Mononuclear cell (primary cell): ENCODE measurements around the gene IZUMO4. TPM values are rescaled to one million over a fixed set of nuclear protein-coding genes. Genes with fewer than 3 reads are reported as not detected.

Experiments
- H3K27me3 ChIP-seq: 2 replicates; pipeline ENCODE4 v1.6.0; 2011; ENCODE audit warnings: low read length, control low read depth; ENCODE audit not compliant: insufficient read depth
- H3K4me1 ChIP-seq: 2 replicates; pipeline ENCODE4 v1.5.1; 2011; ENCODE audit warnings: mild to moderate bottlenecking, low read length, control low read depth; ENCODE audit not compliant: insufficient read depth
- H3K4me3 ChIP-seq: 2 replicates; pipeline ENCODE4 v1.5.1; 2011; ENCODE audit warnings: mild to moderate bottlenecking, low read length, moderate library complexity
- H3K9me3 ChIP-seq: 2 replicates; pipeline ENCODE4 v1.5.1; 2011; ENCODE audit warnings: low read depth, mild to moderate bottlenecking, control low read depth, low read length
- total RNA-seq: library from RNA; depleted of rRNA; stranded (reverse); fragments of >200 nt; gene quantifications from one replicate; pipeline ENCODE4 v1.2.3, GENCODE V29; 2012

The IZUMO4 gene
- total RNA-seq, 1 donor, result 2.9 TPM

DNA sequence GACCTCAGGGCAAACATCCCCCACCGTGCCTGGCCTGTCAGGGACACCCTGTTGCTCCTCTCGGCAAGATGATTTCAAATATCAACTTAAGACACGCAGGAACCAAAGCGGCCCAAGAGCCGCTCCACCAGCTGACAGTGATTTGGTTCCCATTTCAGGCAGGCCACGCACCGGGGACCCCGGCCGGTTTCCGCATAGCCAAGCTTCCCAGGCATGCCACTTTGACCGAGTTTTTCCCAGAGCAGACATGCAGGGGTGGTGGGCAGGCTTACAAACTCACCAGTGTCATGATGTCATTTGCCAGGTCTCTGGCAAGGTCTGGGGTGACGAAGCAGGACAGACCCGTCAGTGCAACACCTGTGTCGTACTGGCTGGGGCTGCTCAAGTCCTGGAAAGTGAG, 35.5 kb downstream of the IZUMO4 start:
- H3K27me3 ChIP-seq, result no peaks in the 10 kb centered on the region
- H3K9me3 ChIP-seq, result no peaks in the 10 kb centered on the region
- no peak overlapping the region for H3K4me3 ChIP-seq
- no peaks in the 10 kb centered on the region for H3K4me1 ChIP-seq

DNA sequence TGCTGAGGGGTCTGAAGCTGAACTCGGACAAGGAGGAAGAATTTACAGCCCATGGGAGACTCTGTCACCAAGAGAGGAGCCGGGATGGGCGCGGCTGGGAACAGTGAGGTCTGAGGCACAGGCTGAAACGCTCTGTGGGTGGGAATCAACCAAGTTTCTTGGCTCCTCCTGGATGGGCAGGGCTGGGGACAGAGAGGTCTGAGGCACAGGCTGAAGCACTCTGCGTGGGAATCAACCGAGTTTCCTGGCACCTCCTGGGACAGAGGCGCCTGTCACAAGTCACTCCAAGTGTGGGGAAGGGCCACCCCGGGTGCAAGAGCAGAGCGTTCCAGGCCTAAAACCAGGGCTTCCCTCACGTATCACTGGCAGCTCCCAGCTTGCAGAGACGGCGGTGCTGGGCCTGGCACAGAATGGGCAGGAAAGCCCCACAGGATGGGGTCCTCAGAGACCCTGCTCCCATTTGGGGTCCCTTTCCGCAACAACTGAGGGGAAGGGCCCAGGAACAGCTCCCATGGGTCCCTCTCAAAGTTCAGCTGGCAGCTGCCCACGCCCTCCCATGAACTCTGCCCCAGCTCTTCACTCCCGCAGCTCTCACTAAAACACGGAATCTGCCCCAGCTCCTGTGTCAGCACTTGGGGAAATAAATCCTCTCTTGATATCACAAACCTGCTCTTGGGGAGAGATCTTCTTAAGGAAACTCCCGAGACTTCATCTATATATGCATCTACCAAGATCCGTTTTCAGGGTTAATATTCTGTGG, 36.2 kb downstream of the IZUMO4 start:
- Histone ChIP-seq H3K4me1 (no peaks in the 10 kb centered on the region), H3K27me3 (no peaks in the 10 kb centered on the region), H3K9me3 (no peaks in the 10 kb centered on the region)

DNA sequence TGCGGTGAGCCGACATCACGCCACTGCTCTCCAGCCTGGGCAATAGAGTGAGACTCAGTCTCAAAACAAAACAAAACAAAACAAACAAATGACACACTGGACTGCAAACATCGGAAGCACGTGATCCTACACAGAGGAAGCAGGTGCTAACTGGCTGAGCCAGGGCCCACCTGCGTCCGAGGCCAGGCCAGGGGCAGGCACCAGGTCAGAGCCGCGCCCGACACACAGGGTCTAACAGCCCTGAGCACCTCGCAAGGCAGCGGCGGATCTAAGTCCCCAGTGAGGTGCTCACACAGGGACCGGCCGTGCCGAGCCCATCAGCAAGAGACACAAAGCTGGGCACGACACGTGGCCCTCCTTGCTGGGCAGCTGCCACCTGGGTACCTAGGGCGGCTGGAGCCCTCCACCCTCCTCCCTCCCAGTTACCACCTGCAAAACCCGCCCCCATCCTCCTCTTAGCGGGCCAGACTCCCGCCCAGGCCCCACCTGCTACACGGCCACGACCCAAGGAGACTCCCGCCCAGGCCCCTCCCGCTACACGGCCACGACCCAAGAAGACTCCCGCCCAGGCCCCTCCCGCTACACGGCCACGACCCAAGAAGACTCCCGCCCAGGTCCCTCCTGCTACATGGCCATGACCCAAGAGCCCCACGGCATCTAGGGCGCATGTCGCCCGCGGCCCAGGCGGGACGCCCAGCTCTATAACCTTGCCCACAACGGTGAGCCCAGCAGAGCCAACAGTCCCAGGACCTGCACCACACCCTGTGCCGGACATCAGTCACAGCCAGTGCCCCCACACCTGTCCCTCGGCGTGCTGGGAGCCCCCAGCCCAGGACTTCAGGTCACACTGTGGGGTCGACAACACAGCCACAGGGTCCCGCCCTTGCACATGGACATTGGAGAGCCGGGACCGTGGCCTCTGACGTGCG, 39.0 kb downstream of the IZUMO4 start:
- Histone ChIP-seq H3K9me3 (no peaks in the 10 kb centered on the region), H3K4me3 (no peak overlapping the region)

More for the DNA sequence above, 36.2 kb downstream of the IZUMO4 start:
- no peak overlapping the region for H3K4me3 ChIP-seq

DNA sequence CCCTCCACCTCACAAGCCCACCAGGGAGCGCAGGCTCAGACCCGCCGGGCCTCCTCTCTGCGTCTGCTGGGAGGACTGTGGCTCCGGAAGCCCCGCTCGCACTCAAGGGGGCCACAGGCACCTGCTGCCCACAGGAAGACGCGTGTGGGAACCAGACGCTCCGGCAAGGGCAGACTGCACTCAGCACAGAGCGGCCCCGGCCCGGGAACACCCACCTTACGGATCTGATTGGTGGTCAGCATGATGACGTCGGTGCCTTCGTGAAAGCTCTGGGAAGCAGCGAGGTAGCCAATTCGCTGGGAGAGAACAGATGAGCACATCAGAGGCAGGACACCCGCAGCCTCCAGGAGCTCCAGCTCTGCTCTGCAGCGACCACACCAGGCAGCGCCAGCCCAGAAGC, 40.1 kb downstream of the IZUMO4 start:
- Histone ChIP-seq H3K27me3 (no peaks in the 10 kb centered on the region), H3K4me1 (no peaks in the 10 kb centered on the region), H3K4me3 (no peak overlapping the region), H3K9me3 (no peaks in the 10 kb centered on the region)

More for the DNA sequence above, 39.0 kb downstream of the IZUMO4 start:
- Histone ChIP-seq H3K4me1 (no peaks in the 10 kb centered on the region), H3K27me3 (no peaks in the 10 kb centered on the region)

GRCh38 chr19:2138061-2138728, 41.5 kb downstream of the IZUMO4 start:
- Histone ChIP-seq H3K4me1 (no peaks in the 10 kb centered on the region), H3K27me3 (no peaks in the 10 kb centered on the region), H3K9me3 (no peaks in the 10 kb centered on the region), H3K4me3 (no peak overlapping the region)

GRCh38 chr19:2139385-2140137, 42.8 kb downstream of the IZUMO4 start:
- H3K27me3 ChIP-seq, result no peaks in the 10 kb centered on the region
- H3K4me1 ChIP-seq, result no peaks in the 10 kb centered on the region
- H3K9me3 ChIP-seq, result no peaks in the 10 kb centered on the region
- H3K4me3 ChIP-seq, result no peak overlapping the region

DNA sequence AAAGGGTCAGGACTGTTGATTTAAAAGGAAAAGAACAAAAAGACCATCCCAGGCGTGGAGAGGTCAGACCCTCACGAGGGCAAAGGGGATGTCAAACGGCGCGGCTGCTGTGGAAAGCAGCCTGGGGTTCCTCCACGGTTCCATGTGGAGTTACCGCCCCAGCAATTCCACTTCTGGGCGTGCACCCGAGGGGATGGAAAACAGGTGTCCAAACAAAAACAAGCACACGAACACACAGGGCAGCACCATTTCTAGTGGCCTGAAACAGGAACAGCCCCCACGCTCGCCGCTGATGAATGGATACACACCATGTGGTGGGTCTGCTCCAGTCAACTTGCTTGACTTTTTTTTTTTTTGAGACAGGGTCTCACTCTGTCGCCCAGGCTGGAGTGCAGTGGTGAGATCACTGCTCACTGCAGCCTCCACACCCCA, 43.4 kb downstream of the IZUMO4 start:
- Histone ChIP-seq H3K27me3 (no peaks in the 10 kb centered on the region), H3K4me3 (no peak overlapping the region), H3K9me3 (no peaks in the 10 kb centered on the region), H3K4me1 (no peaks in the 10 kb centered on the region)

DNA sequence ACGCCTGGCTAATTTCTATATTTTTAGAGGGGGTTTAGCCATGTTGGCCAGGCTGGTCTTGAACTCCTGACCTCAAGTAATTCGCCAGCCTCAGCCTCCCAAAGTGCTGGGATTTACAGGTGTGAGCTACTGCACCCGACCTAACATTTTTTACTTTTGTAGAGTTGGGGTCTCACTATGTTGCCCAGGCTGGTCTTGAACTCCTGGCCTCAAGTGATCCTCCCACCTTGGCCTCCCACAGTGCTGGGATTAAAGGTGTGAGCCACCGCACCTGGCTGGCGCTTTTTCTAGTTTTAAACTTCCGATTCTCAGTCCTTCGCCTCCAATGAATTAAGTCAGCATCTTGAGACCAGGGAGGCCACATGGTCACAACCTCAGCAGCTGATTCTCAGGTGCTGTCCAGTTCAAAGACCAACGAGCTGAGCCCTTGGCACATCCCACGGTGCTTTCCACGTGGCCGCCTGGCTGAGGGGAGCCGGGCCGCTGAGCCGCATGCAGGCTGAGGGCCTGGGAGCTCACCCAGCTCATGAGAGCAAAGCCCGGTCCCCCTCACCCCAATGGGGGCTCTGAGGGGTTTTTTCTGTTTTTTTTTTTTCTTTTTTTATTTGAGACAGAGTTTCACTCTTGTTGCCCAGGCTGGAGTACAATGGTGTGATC, 45.6 kb downstream of the IZUMO4 start:
- Histone ChIP-seq H3K27me3 (no peaks in the 10 kb centered on the region), H3K9me3 (no peaks in the 10 kb centered on the region), H3K4me3 (no peak overlapping the region), H3K4me1 (peaks cover 8% of the 10 kb centered on the region)

DNA sequence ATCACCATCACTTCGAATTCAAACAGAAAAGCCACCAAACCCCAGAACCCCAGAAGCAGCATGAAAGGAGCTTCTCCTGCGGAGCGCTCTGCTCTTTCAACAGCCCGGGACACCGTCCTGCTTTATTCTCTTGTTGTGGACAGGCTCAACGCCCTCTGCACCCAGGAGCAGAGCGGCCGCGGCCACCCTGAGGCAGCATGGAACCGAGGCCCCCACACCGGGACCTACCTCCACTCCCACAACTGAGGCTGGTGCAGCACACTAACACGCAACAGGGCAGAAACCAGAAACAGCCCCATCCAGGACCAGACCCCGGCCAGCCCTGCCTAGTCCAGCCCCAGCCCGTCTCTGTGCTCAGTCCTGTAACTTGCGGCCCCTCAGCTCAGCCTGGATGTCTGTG, 47.5 kb downstream of the IZUMO4 start:
- Histone ChIP-seq H3K27me3 (no peaks in the 10 kb centered on the region), H3K9me3 (no peaks in the 10 kb centered on the region), H3K4me1 (peaks cover 18% of the 10 kb centered on the region), H3K4me3 (no peak overlapping the region)

- Histone ChIP-seq H3K27me3 (no peaks in the 10 kb centered on the region), H3K4me1 (peaks cover 35% of the 10 kb centered on the region), H3K9me3 (no peaks in the 10 kb centered on the region), H3K4me3 (no peak overlapping the region)
These were observed 49.1 kb downstream of the IZUMO4 start for GRCh38 chr19:2145831-2146241.

- Histone ChIP-seq H3K4me3 (no peak overlapping the region), H3K4me1 (peaks cover 44% of the 10 kb centered on the region), H3K27me3 (no peaks in the 10 kb centered on the region)
These were observed 51.9 kb downstream of the IZUMO4 start for GRCh38 chr19:2148482-2149135.

More at GRCh38 chr19:2148482-2149135, 51.9 kb downstream of the IZUMO4 start:
- H3K9me3 ChIP-seq, result no peaks in the 10 kb centered on the region
